Measurements from ENCODE around the gene NRP2. TPM values are rescaled to one million over a fixed set of nuclear protein-coding genes. Genes with fewer than 3 reads are reported as not detected.

NRP2 gene
- total and polyA plus RNA-seq, 2 of the 13 experiments (the other 11 are each of a cell fraction or from before 2014, with no cell fraction given), result 0.65 to 1.4 TPM

GRCh38 chr2:205776139-205776538 is 93.8 kb downstream of the NRP2 start (continued):
- 0 out of 2 replicates have a peak, but pooled peaks have one; percentile 56 for TF ChIP-seq ZNF891 (CRISPR knock-in tag; IDR thresholded peaks at IDR 0.05)
- 0 out of 2 replicates have a peak, but pooled peaks have one; percentile 55 for TF ChIP-seq NFE2L1 (CRISPR knock-in tag; IDR thresholded peaks at IDR 0.05; ENCODE audit: borderline replicate concordance)
- TF ChIP-seq ZNF543 (CRISPR knock-in tag; IDR thresholded peaks at IDR 0.05), result no peak
- TF ChIP-seq SOX6 (IDR thresholded peaks at IDR 0.05), result no peak
- peak; percentile 50; the same call in 1 of the 2 replicates for TF ChIP-seq SOX6 (CRISPR knock-in tag; IDR thresholded peaks at IDR 0.05)
- no peak for TF ChIP-seq ZNF251 (CRISPR knock-in tag; IDR thresholded peaks at IDR 0.05)
- TF ChIP-seq ZNF709 (CRISPR knock-in tag; IDR thresholded peaks at IDR 0.05), result 0 out of 2 replicates have a peak, but pooled peaks have one; percentile 44
- no peak for TF ChIP-seq ZNF253 (CRISPR knock-in tag; IDR thresholded peaks at IDR 0.05; ENCODE audit: borderline replicate concordance)
- TF ChIP-seq JARID2 (CRISPR knock-in tag; IDR thresholded peaks at IDR 0.05; ENCODE audit: insufficient replicate concordance), result no peak
- TF ChIP-seq NCOA1 (CRISPR knock-in tag; IDR thresholded peaks at IDR 0.05), result no peak
- TF ChIP-seq ZNF598 (CRISPR knock-in tag; IDR thresholded peaks at IDR 0.05; ENCODE audit: borderline replicate concordance), result peak; percentile 77; the same call in 1 of the 2 replicates
- peak; percentile 40; the same call in 1 of the 2 replicates for TF ChIP-seq UBTF (CRISPR knock-in tag; IDR thresholded peaks at IDR 0.05)
- no peak for TF ChIP-seq LCORL (IDR thresholded peaks at IDR 0.05)
- TF ChIP-seq LCORL (CRISPR knock-in tag; IDR thresholded peaks at IDR 0.05), result 0 out of 2 replicates have a peak, but pooled peaks have one; percentile 31
- TF ChIP-seq ZNF10 (CRISPR knock-in tag; IDR thresholded peaks at IDR 0.05; ENCODE audit: borderline replicate concordance, low read depth), result 0 out of 2 replicates have a peak, but pooled peaks have one; percentile 85
- TF ChIP-seq ATRX (CRISPR knock-in tag; IDR thresholded peaks at IDR 0.05; ENCODE audit: borderline replicate concordance), result no peak
- no peak for TF ChIP-seq ZNF329 (CRISPR knock-in tag; IDR thresholded peaks at IDR 0.05; ENCODE audit: low read depth)
- no peak for TF ChIP-seq SPEN (CRISPR knock-in tag; IDR thresholded peaks at IDR 0.05; ENCODE audit: low read depth)
- TF ChIP-seq HNRNPL (IDR thresholded peaks at IDR 0.05; ENCODE audit: low read depth, low read length), result 0 out of 2 replicates have a peak, but pooled peaks have one; percentile 65
- peak; percentile 58; the same call in 1 of the 2 replicates for TF ChIP-seq ZNF350 (CRISPR knock-in tag; IDR thresholded peaks at IDR 0.05; ENCODE audit: borderline replicate concordance, low read depth)
- TF ChIP-seq ZNF503 (CRISPR knock-in tag; IDR thresholded peaks at IDR 0.05), result no peak
- TF ChIP-seq NR2F1 (CRISPR knock-in tag; IDR thresholded peaks at IDR 0.05), result no peak
- peak; percentile 50; the same call in 1 of the 2 replicates for TF ChIP-seq ZNF280D (CRISPR knock-in tag; IDR thresholded peaks at IDR 0.05)
- TF ChIP-seq ELF3 (CRISPR knock-in tag; IDR thresholded peaks at IDR 0.05), result 0 out of 2 replicates have a peak, but pooled peaks have one; percentile 25
- no peak for TF ChIP-seq BHLHE40 (IDR thresholded peaks at IDR 0.05; ENCODE audit: low read length)
